Fibroblast of peridontal ligament (primary cell): ENCODE results near the gene CLRN2.
"Not testable (repeated sequence)": the region's sequence is repeated elsewhere in the genome, so short reads cannot be mapped to it uniquely, and the experiment has no call there.

ENCODE experiments used
- DNase-seq: peaks from one replicate; pipeline ENCODE4 v3.0.0-alpha.2; 2010; ENCODE audit errors: extremely low read depth

The CLRN2 gene

GRCh38 chr4:17504081-17504480 is 10.9 kb upstream of the CLRN2 start:
- DNase-seq: no peak

GRCh38 chr4:17510582-17510981 is 4.4 kb upstream of the CLRN2 start:
- no peak for DNase-seq

DNA sequence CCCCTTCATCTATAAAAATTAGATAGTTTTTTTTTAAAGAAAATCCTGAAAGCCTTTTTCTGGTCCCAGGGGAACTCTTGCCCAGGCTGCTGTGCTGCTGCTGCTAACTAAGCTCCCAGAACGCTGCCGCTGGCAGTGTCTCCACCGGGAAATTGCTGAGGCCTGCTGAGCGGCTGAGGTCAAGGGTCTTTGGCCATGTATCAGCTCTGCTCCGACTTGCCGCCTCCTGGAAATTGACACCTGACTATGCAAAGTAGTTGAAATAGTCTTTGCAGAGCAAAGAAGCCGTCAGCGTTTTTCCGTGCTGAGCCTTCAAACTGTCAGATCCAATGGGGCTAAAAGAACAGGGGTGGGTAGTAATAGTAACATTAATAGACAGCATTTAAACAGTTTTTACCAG is 3.9 kb upstream of the CLRN2 start:
- peak; percentile 29 for DNase-seq

DNA sequence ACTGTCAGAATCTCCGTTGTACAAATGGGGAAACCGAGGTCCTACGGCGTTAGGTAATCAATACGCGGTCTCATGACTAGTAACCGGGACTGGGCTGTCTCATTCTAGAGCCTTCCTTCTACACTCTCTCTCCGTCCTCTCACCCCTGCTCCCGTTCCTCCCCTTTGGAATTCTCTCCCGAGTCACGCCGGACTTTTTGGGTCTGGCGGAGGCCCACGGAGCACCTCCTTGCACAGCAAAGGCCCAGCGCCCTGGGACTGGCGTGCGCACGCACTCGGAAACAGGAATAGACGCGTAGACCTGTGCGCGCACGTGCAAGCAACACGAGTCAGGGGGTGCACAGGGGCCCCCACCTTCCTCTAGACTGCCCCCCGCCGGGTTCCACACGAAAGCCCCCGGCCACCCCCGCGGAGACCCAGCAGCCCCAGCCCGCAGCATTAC is 3.4 kb upstream of the CLRN2 start:
- DNase-seq: peak; percentile 35

GRCh38 chr4:17511950-17512795 is 2.8 kb upstream of the CLRN2 start, which contains the start of gene QDPR:
Gene QDPR, minus strand, starts transcription at chr4:17512090. Its CDS starts 36 bp downstream, at chr4:17512054.
- peak; percentile 41 for DNase-seq

DNA sequence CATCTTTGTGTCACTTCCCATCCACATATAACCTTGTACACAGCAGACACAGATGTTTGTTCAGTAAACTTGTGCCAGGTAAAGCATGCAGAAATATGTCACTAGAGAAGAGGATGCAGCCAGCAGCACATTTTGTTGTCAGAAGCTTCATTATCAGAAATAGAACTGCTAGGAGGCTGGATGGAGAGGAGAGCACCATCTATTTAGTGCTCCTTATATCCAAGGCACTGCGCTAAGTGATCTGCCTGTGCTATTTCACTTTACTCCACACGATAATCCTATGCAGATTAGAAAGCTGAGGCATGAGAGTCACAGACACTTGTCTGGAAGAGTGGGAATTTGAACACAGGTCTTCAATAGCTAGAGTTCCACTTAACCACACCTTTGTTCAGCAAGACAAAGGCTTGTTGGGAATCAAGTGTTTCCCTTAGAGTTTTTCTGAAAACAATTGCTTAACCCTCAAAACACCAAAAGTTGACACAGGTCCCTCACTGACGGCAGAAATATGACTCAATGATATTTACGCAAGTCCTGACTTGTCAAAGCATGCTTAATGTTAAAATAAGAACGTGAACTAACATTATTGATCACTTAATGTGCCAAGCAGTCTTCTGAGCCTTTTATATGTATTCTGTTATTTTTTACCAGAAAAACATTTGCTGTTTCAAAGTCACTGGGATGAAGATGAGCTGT is 1.8 kb upstream of the CLRN2 start:
- DNase-seq: no peak

- no peak for DNase-seq
Measured at GRCh38 chr4:17515445-17516407, 761 bp downstream of the CLRN2 start.

DNA sequence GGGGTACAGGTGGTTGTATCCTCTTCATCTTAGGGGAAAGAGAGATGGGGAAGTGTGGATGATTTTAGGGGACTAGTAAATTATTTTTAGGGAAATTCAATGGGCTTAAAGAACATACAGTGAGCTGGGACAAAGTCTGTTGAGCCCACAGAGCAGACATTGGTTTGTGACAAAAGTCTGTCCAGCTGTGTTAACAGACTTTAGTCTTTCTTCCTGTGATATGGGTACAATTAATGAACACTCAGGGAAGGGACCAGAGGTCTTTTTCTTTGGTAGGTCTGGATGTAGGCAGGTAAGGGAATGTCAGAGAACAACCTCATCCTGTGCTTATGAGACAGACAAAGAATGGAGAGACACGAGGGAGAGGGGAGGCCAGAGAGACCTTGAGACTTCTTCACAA is 2.0 kb downstream of the CLRN2 start:
- DNase-seq: no peak

DNA sequence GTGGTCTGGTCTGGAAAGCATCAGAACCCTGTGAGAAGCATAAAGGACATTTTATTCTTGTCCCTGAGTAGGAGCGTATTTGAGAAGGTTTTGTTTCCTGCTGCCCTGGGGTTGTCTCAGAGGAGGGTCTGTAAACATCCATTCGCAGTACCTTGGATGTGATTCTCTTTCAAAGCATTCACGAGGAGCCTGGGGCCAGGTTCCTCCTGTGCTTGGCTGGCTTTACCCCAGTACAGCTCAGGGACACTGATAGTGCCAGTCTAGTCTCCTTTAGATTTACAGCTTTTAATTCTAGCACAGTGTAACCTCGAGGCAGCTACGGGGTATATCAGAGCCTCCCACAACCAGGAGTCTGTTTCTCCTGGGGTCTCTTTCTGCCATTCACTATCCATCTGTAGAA is 2.7 kb downstream of the CLRN2 start:
- no peak for DNase-seq

DNA sequence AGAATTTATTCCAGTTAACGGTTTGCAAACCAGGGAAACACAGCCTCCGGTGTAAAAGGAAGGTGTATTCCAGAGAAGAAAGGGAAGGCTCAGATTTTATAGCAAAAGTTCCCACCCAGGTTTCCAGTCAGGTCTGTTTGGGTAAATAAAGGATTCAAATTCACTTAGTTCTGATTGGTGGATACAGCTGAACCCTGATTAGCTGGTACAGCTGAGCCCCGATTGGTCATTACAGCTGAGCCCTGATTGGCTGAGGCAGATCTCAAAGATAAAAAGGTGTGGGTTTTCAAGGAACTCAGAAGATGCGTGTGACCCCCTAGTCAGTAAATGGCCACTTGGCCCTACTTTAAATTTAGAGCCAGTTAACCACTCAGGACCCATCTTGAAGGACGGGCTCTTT is 6.6 kb downstream of the CLRN2 start:
- DNase-seq: no peak

DNA sequence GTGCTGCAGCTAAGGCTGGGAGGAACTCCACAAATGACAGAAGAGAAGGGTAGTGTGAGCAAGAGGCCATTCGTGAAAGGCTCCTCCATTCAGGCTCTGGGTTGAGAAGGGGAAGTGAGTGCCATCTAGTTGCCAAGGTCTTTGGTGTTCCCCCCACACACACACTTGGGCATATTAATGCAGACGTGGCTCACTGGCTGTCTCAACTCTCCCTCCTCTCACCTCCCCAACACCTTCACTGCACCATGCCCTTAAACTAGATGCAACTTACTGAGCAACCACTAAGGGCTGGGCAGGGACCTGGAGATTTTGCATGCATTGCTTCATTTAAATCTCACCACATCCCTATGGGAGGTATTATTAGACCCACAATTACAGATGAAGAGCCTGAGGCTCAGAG is 8.7 kb downstream of the CLRN2 start:
- DNase-seq: no peak

GRCh38 chr4:17526695-17527477 is 11.9 kb downstream of the CLRN2 start:
- DNase-seq: no peak

DNA sequence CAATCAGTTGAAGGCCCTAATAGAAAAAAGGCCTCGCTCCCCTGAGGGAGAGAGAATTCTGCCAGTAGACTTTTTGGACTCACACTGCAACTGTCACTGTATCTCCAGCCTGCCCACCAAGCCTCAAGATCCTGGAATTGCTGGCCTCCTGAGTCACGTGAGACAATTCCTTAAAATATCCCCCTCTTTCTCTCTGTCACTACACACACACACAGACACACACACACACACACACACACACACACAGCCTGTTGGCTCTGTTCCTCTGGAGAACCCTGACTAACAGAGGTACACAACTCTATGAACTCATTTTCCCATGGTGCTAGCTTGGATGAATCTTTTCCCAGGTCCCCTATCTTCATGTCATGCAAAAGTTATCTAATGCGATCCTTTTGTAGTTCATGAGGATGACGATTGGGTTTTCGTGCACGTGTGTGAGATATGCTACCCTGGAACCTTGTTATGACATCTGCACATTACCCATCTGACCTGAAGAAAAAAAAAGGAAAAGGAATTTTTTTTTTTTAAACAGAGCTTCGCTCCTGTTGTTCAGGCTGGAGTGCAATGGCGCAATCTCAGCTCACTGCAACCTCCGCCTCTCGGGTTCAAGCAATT is 13.7 kb downstream of the CLRN2 start:
- DNase-seq: no peak

DNA sequence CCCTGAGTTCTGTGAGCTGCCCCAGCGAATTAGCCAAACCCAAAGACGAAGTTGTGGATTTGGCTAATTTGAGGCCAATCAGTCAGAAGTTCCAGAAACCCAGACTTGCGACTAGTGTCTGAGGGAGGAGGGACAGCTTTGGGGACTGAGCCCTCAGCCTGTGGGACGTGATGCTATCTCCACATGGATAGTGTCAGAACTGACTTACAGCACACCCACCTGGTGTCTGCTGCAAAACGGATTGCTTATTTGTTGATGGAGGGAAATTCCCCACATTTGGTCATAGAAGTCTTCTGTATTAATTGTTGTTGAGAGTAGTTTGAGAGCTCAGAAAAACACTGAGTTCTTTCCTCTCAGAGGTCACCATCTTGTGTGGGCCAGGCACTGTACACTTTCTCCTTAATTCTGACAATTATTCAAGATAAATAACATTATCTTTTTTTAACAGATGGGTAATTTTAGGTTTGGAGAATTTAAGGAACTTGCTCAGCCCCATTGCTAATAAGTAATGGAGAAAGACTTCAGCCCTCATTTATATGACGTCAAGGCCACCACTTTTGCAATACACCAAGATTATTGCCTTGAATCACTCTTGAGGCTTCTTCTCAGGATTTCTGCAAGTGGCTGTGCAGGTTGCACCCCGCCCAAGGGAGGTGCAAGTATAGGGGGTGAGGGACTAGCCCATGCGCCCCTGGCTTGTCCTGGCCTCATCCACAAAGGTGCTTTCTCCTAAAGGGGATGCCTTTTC is 16.7 kb downstream of the CLRN2 start:
- no peak for DNase-seq

GRCh38 chr4:17534705-17535104 is 19.7 kb downstream of the CLRN2 start:
- no peak for DNase-seq

- no peak for DNase-seq
Measured at GRCh38 chr4:17535242-17535641, 20.3 kb downstream of the CLRN2 start.

DNA sequence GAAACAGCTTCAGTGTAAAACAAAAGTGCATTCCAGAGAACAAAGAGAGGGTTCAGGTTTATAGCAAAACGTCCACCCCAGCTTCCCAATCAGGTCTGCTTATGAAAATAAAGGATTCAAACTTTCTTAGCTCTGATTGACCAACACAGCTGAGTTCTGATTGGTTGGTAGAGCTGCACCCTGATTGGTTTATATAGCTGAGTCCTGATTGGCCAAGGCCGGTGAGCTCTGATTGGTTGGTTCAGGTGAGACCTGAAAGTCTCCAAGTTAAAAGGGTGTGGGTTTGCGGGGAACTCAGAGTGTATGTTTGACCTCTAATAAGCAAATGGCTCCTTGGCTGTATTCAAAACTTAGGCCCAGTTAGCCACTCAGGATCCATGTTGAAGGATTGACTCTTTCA is 20.9 kb downstream of the CLRN2 start:
- DNase-seq: no peak

- DNase-seq: not testable (repeated sequence)
Measured at GRCh38 chr4:17537060-17537459, 22.1 kb downstream of the CLRN2 start.

GRCh38 chr4:17544205-17544604 is 29.2 kb downstream of the CLRN2 start:
- no peak for DNase-seq

GRCh38 chr4:17544831-17545234 is 29.9 kb downstream of the CLRN2 start:
- no peak for DNase-seq
